ENCODE data around the gene B3GALT2.

- TF ChIP-seq, protein P1, sequence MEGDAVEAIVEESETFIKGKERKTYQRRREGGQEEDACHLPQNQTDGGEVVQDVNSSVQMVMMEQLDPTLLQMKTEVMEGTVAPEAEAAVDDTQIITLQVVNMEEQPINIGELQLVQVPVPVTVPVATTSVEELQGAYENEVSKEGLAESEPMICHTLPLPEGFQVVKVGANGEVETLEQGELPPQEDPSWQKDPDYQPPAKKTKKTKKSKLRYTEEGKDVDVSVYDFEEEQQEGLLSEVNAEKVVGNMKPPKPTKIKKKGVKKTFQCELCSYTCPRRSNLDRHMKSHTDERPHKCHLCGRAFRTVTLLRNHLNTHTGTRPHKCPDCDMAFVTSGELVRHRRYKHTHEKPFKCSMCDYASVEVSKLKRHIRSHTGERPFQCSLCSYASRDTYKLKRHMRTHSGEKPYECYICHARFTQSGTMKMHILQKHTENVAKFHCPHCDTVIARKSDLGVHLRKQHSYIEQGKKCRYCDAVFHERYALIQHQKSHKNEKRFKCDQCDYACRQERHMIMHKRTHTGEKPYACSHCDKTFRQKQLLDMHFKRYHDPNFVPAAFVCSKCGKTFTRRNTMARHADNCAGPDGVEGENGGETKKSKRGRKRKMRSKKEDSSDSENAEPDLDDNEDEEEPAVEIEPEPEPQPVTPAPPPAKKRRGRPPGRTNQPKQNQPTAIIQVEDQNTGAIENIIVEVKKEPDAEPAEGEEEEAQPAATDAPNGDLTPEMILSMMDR (IDR thresholded peaks at IDR 0.05), result no peak
- TF ChIP-seq POLR2A (IDR thresholded peaks at IDR 0.05), result no peak
Measured at GRCh38 chr1:193221651-193222050, 35.2 kb upstream of the B3GALT2 start.
